SW 1271 (cell line): ENCODE data around the gene RNF113B.
A peak's percentile ranks its signal among the peaks of the same experiment; 100 is the strongest.

Experiments
- DNase-seq, 2 experiments: peaks; one replicate each; lab custom pipeline; 2025; lab: John Stamatoyannopoulos, UW

Gene RNF113B

GRCh38 chr13:98141091-98141490 is 36.0 kb downstream of the RNF113B start:
- no peak for DNase-seq

DNA sequence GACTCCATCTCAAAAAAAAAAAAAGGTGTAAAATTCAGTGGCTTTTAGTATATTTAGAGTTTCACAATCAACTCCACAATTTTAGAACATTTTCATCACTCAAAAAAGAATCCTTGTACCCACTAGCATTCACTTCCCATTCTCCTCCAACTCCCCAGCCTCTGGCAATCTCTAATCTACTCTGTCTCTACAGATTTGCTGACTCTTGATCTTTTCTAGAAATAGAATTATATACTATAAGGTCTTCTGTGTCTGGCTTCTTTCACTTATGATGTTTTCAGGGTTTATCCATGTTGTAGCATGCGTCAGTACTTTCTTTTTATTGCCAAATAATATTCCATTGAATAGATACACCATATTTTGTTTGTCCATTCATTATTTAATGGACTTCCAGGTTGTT is 42.2 kb downstream of the RNF113B start:
- DNase-seq: no peak

DNA sequence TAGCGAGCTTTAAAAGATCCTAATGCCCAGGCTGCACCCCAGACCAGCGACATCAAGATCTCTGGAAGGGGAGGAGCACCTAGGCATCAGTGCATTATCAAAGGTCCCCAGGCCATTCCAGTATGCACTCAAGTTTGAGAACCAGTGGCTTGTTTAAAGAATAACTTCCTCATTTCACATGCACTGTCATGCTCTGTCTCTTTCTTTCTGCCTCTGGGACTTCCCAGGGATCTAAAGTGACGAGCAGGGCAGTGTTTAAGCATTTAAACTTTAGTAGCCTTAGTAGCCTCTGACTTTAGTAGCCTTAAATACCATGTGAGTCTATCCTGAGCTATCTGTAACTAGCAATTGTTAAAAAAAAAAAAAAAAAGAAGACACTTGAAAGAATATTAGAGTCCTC is 43.1 kb downstream of the RNF113B start:
- no peak for DNase-seq

DNA sequence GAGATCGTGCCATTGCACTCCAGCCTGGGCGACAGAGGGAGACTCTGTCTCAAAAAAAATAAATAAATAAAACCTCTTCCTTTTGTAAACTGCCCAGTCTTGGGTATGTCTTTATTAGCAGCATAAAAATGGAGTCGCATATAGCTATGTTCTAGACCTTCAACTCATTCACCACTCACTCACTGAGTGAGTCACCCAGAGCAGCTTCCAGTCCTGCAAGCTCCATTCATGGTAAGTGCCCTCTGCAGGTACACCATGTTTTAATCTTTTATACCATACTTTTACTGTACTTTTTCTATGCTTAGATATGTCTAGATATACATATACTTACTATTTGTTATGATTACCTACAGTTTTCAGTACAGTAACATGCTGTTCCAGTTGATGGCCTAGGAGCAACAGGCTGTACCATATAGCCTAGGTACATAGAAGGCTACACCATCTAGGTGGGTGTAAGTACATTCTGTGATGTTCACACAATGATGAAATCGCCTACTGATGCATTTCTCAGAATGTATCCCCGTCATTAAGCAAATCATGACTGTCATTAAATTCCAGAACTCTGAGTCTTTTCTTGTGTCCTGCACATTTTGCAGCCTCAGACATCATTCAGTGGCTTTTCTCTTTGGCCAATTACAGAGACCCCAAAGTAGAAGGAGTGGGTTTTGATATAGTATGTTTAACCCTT is 47.9 kb downstream of the RNF113B start:
- peak in 1 of 2 experiments; percentile 14 for DNase-seq
